ENCODE results near the gene UAP1L1.

- TF ChIP-seq, protein P1, sequence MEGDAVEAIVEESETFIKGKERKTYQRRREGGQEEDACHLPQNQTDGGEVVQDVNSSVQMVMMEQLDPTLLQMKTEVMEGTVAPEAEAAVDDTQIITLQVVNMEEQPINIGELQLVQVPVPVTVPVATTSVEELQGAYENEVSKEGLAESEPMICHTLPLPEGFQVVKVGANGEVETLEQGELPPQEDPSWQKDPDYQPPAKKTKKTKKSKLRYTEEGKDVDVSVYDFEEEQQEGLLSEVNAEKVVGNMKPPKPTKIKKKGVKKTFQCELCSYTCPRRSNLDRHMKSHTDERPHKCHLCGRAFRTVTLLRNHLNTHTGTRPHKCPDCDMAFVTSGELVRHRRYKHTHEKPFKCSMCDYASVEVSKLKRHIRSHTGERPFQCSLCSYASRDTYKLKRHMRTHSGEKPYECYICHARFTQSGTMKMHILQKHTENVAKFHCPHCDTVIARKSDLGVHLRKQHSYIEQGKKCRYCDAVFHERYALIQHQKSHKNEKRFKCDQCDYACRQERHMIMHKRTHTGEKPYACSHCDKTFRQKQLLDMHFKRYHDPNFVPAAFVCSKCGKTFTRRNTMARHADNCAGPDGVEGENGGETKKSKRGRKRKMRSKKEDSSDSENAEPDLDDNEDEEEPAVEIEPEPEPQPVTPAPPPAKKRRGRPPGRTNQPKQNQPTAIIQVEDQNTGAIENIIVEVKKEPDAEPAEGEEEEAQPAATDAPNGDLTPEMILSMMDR (IDR thresholded peaks at IDR 0.05), result no peak
- no peak for TF ChIP-seq POLR2A (IDR thresholded peaks at IDR 0.05)
Observed at GRCh38 chr9:137065336-137065967, 11.9 kb upstream of the UAP1L1 start.

Measured in tibial nerve (tissue), 3 donors.